ENCODE data around the gene SELENON. TPM values are rescaled to one million over a fixed set of nuclear protein-coding genes. Genes with fewer than 3 reads are reported as not detected.

The SELENON gene
- total and polyA plus RNA-seq, 4 donors = 35.9 to 88.8 (median 48.3) TPM

DNA sequence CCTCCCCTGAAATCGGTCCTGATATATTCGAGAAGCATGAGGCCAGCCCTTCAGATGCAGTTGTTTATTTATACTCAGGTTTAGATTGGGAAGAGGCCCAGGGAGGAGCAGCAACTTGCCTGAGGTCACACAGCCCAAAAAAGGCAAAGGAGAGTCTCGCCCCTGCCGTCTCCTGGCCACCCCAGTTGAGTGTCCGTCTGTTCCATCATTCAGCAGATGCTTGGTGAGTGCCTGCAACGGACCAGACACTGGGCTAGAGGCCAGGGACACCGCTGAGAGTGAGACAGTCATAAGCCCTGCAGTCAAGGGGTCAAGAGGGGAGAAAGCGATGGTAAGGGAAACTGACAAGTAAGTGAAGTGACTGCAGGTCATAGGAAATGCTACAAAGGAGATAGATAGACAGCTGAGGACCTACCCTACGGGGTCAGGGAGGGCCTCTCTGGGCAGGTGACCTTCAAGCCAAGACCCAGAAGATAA lies 15.4 kb upstream of the SELENON start:
- H3K4me3 ChIP-seq = no peak overlapping the region
- no peaks in the 10 kb centered on the region for H3K9me3 ChIP-seq (ENCODE audit: control insufficient read depth in 4 of 4, insufficient read depth in 3 of 4, low read length in 3 of 4)
- peaks cover 0 to 4% (median 1%) of the 10 kb centered on the region in 4 donors for H3K36me3 ChIP-seq (ENCODE audit: control insufficient read depth in 4 of 4, insufficient read depth in 4 of 4, low read length in 4 of 4)
- no peak overlapping the region for H3K9ac ChIP-seq (ENCODE audit: insufficient read depth in 1 of 2, low read length in 2 of 2)
- 82% methylated on average over 9 of the region's 9 CpGs for WGBS, 2 donors
- ATAC-seq (ENCODE audit: insufficient read depth, low FRiP score) (no peak), DNase-seq (no peak)
- H3K27me3 ChIP-seq (ENCODE audit: control insufficient read depth in 3 of 3, insufficient read depth in 3 of 3, low read length in 2 of 3) = no peaks in the 10 kb centered on the region
- peaks cover 0 to 4% (median 0%) of the 10 kb centered on the region in 5 donors for H3K4me1 ChIP-seq (ENCODE audit: control insufficient read depth in 5 of 5, insufficient read depth in 5 of 5, low read length in 5 of 5)
- H3K27ac ChIP-seq (ENCODE audit: low read depth in 1 of 2, low read length in 1 of 2) = peak overlapping the region in 1 of 2 donors; percentile 43
- TF ChIP-seq, protein P1, sequence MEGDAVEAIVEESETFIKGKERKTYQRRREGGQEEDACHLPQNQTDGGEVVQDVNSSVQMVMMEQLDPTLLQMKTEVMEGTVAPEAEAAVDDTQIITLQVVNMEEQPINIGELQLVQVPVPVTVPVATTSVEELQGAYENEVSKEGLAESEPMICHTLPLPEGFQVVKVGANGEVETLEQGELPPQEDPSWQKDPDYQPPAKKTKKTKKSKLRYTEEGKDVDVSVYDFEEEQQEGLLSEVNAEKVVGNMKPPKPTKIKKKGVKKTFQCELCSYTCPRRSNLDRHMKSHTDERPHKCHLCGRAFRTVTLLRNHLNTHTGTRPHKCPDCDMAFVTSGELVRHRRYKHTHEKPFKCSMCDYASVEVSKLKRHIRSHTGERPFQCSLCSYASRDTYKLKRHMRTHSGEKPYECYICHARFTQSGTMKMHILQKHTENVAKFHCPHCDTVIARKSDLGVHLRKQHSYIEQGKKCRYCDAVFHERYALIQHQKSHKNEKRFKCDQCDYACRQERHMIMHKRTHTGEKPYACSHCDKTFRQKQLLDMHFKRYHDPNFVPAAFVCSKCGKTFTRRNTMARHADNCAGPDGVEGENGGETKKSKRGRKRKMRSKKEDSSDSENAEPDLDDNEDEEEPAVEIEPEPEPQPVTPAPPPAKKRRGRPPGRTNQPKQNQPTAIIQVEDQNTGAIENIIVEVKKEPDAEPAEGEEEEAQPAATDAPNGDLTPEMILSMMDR (IDR thresholded peaks at IDR 0.05; ENCODE audit: control extremely low read depth, extremely low read depth) = no peak

DNA sequence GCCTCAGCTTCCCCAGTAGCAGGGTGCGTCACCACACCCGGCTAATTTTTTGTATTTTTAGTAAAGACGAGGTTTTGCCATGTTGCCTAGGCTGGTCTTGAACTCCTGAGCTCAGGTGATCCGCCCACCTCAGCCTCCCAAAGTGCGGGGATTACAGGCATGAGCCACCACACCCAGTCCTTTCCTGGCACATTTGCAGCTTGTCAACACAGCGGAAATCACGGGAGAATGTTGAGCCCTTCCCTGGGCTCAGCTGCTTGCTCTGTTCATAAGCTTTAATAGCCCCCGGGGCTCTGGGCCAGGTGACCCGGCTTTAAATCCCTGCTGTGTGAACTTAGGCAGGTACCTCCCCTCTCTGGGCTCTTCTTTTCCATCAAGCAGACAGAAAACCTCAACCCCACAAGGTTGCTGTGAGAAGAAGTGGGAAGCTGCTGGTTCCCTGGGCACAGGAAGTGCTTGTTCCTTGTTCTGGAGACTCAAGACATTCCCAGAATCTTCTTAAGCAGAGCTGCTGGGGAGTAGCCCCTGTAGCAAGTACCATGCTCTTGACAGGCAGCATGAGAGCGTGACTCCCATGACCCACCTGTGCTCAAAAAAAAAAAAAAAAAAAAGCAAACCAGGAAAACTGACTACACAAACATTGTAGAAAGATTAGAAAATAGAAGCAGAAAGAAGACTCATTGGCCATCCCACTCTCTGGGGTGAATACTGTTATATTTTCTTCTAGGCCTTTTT lies 14.5 kb upstream of the SELENON start:
- no peaks in the 10 kb centered on the region for H3K27me3 ChIP-seq (ENCODE audit: control insufficient read depth in 3 of 3, insufficient read depth in 3 of 3, low read length in 2 of 3)
- H3K27ac ChIP-seq (ENCODE audit: low read depth in 1 of 2, low read length in 1 of 2) = peak overlapping the region in 1 of 2 donors; percentile 51
- H3K36me3 ChIP-seq (ENCODE audit: control insufficient read depth in 4 of 4, insufficient read depth in 4 of 4, low read length in 4 of 4) = peaks cover 0 to 5% (median 1%) of the 10 kb centered on the region in 4 donors
- WGBS, 2 donors = 77 to 88% methylated on average over 10 of the region's 10 CpGs
- TF ChIP-seq, protein P1 (IDR thresholded peaks at IDR 0.05; ENCODE audit: control extremely low read depth, extremely low read depth) = no peak
- H3K9me3 ChIP-seq (ENCODE audit: control insufficient read depth in 4 of 4, insufficient read depth in 3 of 4, low read length in 3 of 4) = no peaks in the 10 kb centered on the region
- DNase-seq = no peak
- H3K4me1 ChIP-seq (ENCODE audit: control insufficient read depth in 5 of 5, insufficient read depth in 5 of 5, low read length in 5 of 5) = peaks cover 0 to 4% (median 0%) of the 10 kb centered on the region in 5 donors
- no peak for ATAC-seq (ENCODE audit: insufficient read depth, low FRiP score)
- H3K4me3 ChIP-seq = no peak overlapping the region
- no peak overlapping the region for H3K9ac ChIP-seq (ENCODE audit: insufficient read depth in 1 of 2, low read length in 2 of 2)

DNA sequence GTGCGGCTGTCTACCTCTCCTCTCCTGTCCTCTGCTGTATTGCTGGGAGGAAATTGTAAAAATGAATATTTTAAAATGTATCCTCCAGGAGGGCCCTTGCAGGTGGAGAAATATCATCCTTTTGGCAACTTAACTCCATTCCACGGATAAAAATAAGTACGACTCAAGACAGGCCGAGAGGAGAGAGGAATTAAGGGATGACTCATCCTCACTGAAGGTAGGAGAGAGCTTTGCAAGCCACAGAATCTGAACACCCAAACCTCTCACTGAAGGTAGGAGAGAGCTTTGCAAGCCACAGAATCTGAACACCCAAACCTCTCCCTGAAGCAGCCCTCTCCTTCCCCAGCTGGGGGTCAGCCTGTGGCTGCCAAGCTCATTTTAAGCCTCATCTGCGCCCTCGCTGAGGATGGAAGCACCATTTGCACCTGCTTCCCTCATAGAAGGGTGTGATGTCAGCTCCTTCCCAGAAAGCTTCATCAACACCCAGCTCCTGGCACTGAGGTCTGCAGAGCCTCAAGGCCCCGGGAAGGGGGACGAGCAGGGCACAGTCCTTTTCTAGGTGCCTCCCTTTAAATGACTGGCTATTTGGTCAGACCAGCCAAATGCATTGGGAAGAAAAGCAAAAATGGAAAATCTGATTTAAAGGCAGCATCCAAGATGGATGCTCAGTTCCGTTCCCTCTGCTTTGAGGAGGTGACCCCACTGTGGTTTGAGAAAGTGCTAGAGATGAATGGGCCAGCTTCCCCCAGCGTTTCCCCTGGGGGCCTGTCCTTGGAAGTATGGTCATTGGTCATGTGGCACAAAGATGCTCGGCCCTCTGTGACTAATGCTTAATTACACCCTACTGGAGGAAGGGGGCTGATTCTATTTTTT lies 12.9 kb upstream of the SELENON start:
- Histone ChIP-seq H3K4me1 (ENCODE audit: control insufficient read depth in 5 of 5, insufficient read depth in 5 of 5, low read length in 5 of 5) (peaks cover 0 to 4% (median 0%) of the 10 kb centered on the region in 5 donors), H3K36me3 (ENCODE audit: control insufficient read depth in 4 of 4, insufficient read depth in 4 of 4, low read length in 4 of 4) (peaks cover 0 to 5% (median 0%) of the 10 kb centered on the region in 4 donors), H3K9me3 (ENCODE audit: control insufficient read depth in 4 of 4, insufficient read depth in 3 of 4, low read length in 3 of 4) (no peaks in the 10 kb centered on the region), H3K27ac (ENCODE audit: low read depth in 1 of 2, low read length in 1 of 2) (no peak overlapping the region), H3K27me3 (ENCODE audit: control insufficient read depth in 3 of 3, insufficient read depth in 3 of 3, low read length in 2 of 3) (no peaks in the 10 kb centered on the region), H3K9ac (ENCODE audit: insufficient read depth in 1 of 2, low read length in 2 of 2) (no peak overlapping the region), H3K4me3 (no peak overlapping the region)
- WGBS, 2 donors = 85 to 87% methylated on average over 11 of the region's 11 CpGs
- no peak for DNase-seq
- TF ChIP-seq, protein P1 (IDR thresholded peaks at IDR 0.05; ENCODE audit: control extremely low read depth, extremely low read depth) = no peak
- no peak for ATAC-seq (ENCODE audit: insufficient read depth, low FRiP score)
